Measurements from ENCODE around the gene CDC42BPB. TPM values are rescaled to one million over a fixed set of nuclear protein-coding genes. Genes with fewer than 3 reads are reported as not detected.

Gene CDC42BPB
- total and polyA plus RNA-seq, 2 donors (not counting 1 experiment from before 2014, with no cell fraction given), result 44.8 to 98.3 TPM

- TF ChIP-seq CTCF (conservative IDR thresholded peaks at IDR 0.05 in 1 of 2, IDR thresholded peaks at IDR 0.05 in 1 of 2; ENCODE audit: low read depth in 1 of 2, low read length in 2 of 2), result no peak
- TF ChIP-seq EZH2 (IDR thresholded peaks at IDR 0.05; ENCODE audit: low read length, missing control alignments), result no peak
- H3K4me1 ChIP-seq (ENCODE audit: control insufficient read depth, extremely low read depth, insufficient read depth, low read length), result no peaks in the 10 kb centered on the region
- H3K4me3 ChIP-seq (replicated peaks in 1 of 4; ENCODE audit: control extremely low read depth in 1 of 4, insufficient read depth in 1 of 4, low read depth in 3 of 4, low read length in 4 of 4), result no peak overlapping the region
- DNase-seq (ENCODE audit: low read depth in 2 of 2), result no peak
- no peak overlapping the region for H2AFZ ChIP-seq (ENCODE audit: low read length)
- no peaks in the 10 kb centered on the region for H4K20me1 ChIP-seq (ENCODE audit: control insufficient read depth, extremely low read depth, insufficient read depth, low read length)
- no peak overlapping the region for H3K27ac ChIP-seq (ENCODE audit: insufficient read depth, low read length)
- no peaks in the 10 kb centered on the region for H3K27me3 ChIP-seq (ENCODE audit: control insufficient read depth, insufficient read depth, low read length)
- no peaks in the 10 kb centered on the region for H3K9me3 ChIP-seq (ENCODE audit: control insufficient read depth, insufficient read depth, low read depth, low read length)
- H3K4me2 ChIP-seq (ENCODE audit: extremely low read depth, insufficient read depth, low read length), result no peak overlapping the region
- H3K79me2 ChIP-seq (ENCODE audit: control insufficient read depth, insufficient read depth, low read length), result peaks cover 79% of the 10 kb centered on the region
- no peak overlapping the region for H3K9ac ChIP-seq (ENCODE audit: insufficient read depth, low read length)
- peaks cover 3% of the 10 kb centered on the region for H3K36me3 ChIP-seq (ENCODE audit: control insufficient read depth, insufficient read depth, low read length)
Measured at GRCh38 chr14:103045371-103045869, 11.9 kb downstream of the CDC42BPB start.

- Histone ChIP-seq H3K4me2 (ENCODE audit: extremely low read depth, insufficient read depth, low read length) (no peak overlapping the region), H4K20me1 (ENCODE audit: control insufficient read depth, extremely low read depth, insufficient read depth, low read length) (no peaks in the 10 kb centered on the region)
Measured at GRCh38 chr14:103043257-103044015, 13.9 kb downstream of the CDC42BPB start.

GRCh38 chr14:103041464-103041863 is 15.9 kb downstream of the CDC42BPB start:
- Histone ChIP-seq H3K27me3 (ENCODE audit: control insufficient read depth, insufficient read depth, low read length) (no peaks in the 10 kb centered on the region), H3K9ac (ENCODE audit: insufficient read depth, low read length) (no peak overlapping the region), H3K27ac (ENCODE audit: insufficient read depth, low read length) (no peak overlapping the region), H2AFZ (ENCODE audit: low read length) (no peak overlapping the region), H3K9me3 (ENCODE audit: control insufficient read depth, insufficient read depth, low read depth, low read length) (no peaks in the 10 kb centered on the region), H3K36me3 (ENCODE audit: control insufficient read depth, insufficient read depth, low read length) (peaks cover 3% of the 10 kb centered on the region), H3K4me3 (replicated peaks in 1 of 4; ENCODE audit: control extremely low read depth in 1 of 4, insufficient read depth in 1 of 4, low read depth in 3 of 4, low read length in 4 of 4) (no peak overlapping the region), H3K79me2 (ENCODE audit: control insufficient read depth, insufficient read depth, low read length) (peaks cover 80% of the 10 kb centered on the region), H3K4me2 (ENCODE audit: extremely low read depth, insufficient read depth, low read length) (no peak overlapping the region), H3K4me1 (ENCODE audit: control insufficient read depth, extremely low read depth, insufficient read depth, low read length) (no peaks in the 10 kb centered on the region), H4K20me1 (ENCODE audit: control insufficient read depth, extremely low read depth, insufficient read depth, low read length) (no peaks in the 10 kb centered on the region)
- no peak for TF ChIP-seq EZH2 (IDR thresholded peaks at IDR 0.05; ENCODE audit: low read length, missing control alignments)
- TF ChIP-seq CTCF (conservative IDR thresholded peaks at IDR 0.05 in 1 of 2, IDR thresholded peaks at IDR 0.05 in 1 of 2; ENCODE audit: low read depth in 1 of 2, low read length in 2 of 2), result no peak
- no peak for DNase-seq (ENCODE audit: low read depth in 2 of 2)

More at GRCh38 chr14:103043257-103044015, 13.9 kb downstream of the CDC42BPB start:
- Histone ChIP-seq H3K79me2 (ENCODE audit: control insufficient read depth, insufficient read depth, low read length) (peaks cover 77% of the 10 kb centered on the region), H3K27ac (ENCODE audit: insufficient read depth, low read length) (no peak overlapping the region), H2AFZ (ENCODE audit: low read length) (no peak overlapping the region), H3K4me3 (replicated peaks in 1 of 4; ENCODE audit: control extremely low read depth in 1 of 4, insufficient read depth in 1 of 4, low read depth in 3 of 4, low read length in 4 of 4) (no peak overlapping the region), H3K4me1 (ENCODE audit: control insufficient read depth, extremely low read depth, insufficient read depth, low read length) (no peaks in the 10 kb centered on the region), H3K9ac (ENCODE audit: insufficient read depth, low read length) (no peak overlapping the region), H3K27me3 (ENCODE audit: control insufficient read depth, insufficient read depth, low read length) (no peaks in the 10 kb centered on the region), H3K9me3 (ENCODE audit: control insufficient read depth, insufficient read depth, low read depth, low read length) (no peaks in the 10 kb centered on the region), H3K36me3 (ENCODE audit: control insufficient read depth, insufficient read depth, low read length) (peaks cover 3% of the 10 kb centered on the region)
- DNase-seq (ENCODE audit: low read depth in 2 of 2), result no peak
- TF ChIP-seq EZH2 (IDR thresholded peaks at IDR 0.05; ENCODE audit: low read length, missing control alignments) (no peak), CTCF (conservative IDR thresholded peaks at IDR 0.05 in 1 of 2, IDR thresholded peaks at IDR 0.05 in 1 of 2; ENCODE audit: low read depth in 1 of 2, low read length in 2 of 2) (no peak)

Measured in fibroblast of lung (primary cell).